ENCODE results near the gene CASR. TPM values are rescaled to one million over a fixed set of nuclear protein-coding genes. Genes with fewer than 3 reads are reported as not detected.

CASR gene
- total RNA-seq, 4 donors from 2014 or later: 0.39 TPM; not detected in 3

- no peak for DNase-seq (ENCODE audit: low spot score in 2 of 2)
- H3K27me3 ChIP-seq: no peaks in the 10 kb centered on the region
- no peak overlapping the region for H3K4me3 ChIP-seq
- no peaks in the 10 kb centered on the region for H3K4me1 ChIP-seq
- no peaks in the 10 kb centered on the region for H3K36me3 ChIP-seq
- no peak for TF ChIP-seq POLR2A (IDR thresholded peaks at IDR 0.05)
- no peak for TF ChIP-seq EP300 (IDR thresholded peaks at IDR 0.05)
- TF ChIP-seq CTCF (IDR thresholded peaks at IDR 0.05): no peak
- H3K27ac ChIP-seq: no peak overlapping the region
- no peaks in the 10 kb centered on the region for H3K9me3 ChIP-seq
These were observed 89.4 kb downstream of the CASR start for GRCh38 chr3:122272879-122273278.

- H3K4me1 ChIP-seq: no peaks in the 10 kb centered on the region
- WGBS, 2 donors: 59 to 78% methylated on average over 2 of the region's 2 CpGs
- no peak for DNase-seq (ENCODE audit: low spot score in 2 of 2)
- no peaks in the 10 kb centered on the region for H3K9me3 ChIP-seq
- TF ChIP-seq POLR2A (IDR thresholded peaks at IDR 0.05) (no peak), EP300 (IDR thresholded peaks at IDR 0.05) (no peak), CTCF (IDR thresholded peaks at IDR 0.05) (no peak)
- H3K27ac ChIP-seq: no peak overlapping the region
- H3K36me3 ChIP-seq: no peaks in the 10 kb centered on the region
- H3K27me3 ChIP-seq: no peaks in the 10 kb centered on the region
- no peak overlapping the region for H3K4me3 ChIP-seq
These were observed 90.0 kb downstream of the CASR start for GRCh38 chr3:122273498-122273897.

- no peaks in the 10 kb centered on the region for H3K9me3 ChIP-seq
- H3K4me1 ChIP-seq: no peaks in the 10 kb centered on the region
- no peak overlapping the region for H3K4me3 ChIP-seq
- H3K27ac ChIP-seq: no peak overlapping the region
- 66 to 78% methylated on average over 3 of the region's 3 CpGs for WGBS, 2 donors
- H3K36me3 ChIP-seq: no peaks in the 10 kb centered on the region
- DNase-seq (ENCODE audit: low spot score in 2 of 2): no peak
- no peaks in the 10 kb centered on the region for H3K27me3 ChIP-seq
- TF ChIP-seq EP300 (IDR thresholded peaks at IDR 0.05) (no peak), CTCF (IDR thresholded peaks at IDR 0.05) (no peak), POLR2A (IDR thresholded peaks at IDR 0.05) (no peak)
These were observed 98.4 kb downstream of the CASR start for GRCh38 chr3:122281891-122282290.

- TF ChIP-seq CTCF (IDR thresholded peaks at IDR 0.05): no peak
- no peak for TF ChIP-seq EP300 (IDR thresholded peaks at IDR 0.05)
- TF ChIP-seq POLR2A (IDR thresholded peaks at IDR 0.05): no peak
- Histone ChIP-seq H3K27me3 (no peaks in the 10 kb centered on the region), H3K9me3 (no peaks in the 10 kb centered on the region), H3K4me3 (no peak overlapping the region), H3K4me1 (no peaks in the 10 kb centered on the region), H3K27ac (no peak overlapping the region), H3K36me3 (no peaks in the 10 kb centered on the region)
- no peak for DNase-seq (ENCODE audit: low spot score in 2 of 2)
- WGBS, 2 donors: 87 to 94% methylated on average over 21 of the region's 22 CpGs
These were observed 100.5 kb downstream of the CASR start for GRCh38 chr3:122283796-122284445.

- Histone ChIP-seq H3K4me3 (no peak overlapping the region), H3K9me3 (no peaks in the 10 kb centered on the region), H3K27me3 (no peaks in the 10 kb centered on the region), H3K27ac (no peak overlapping the region), H3K36me3 (no peaks in the 10 kb centered on the region), H3K4me1 (no peaks in the 10 kb centered on the region)
- WGBS, 2 donors: 90 to 92% methylated on average over 20 of the region's 20 CpGs
- TF ChIP-seq EP300 (IDR thresholded peaks at IDR 0.05) (no peak), POLR2A (IDR thresholded peaks at IDR 0.05) (no peak), CTCF (IDR thresholded peaks at IDR 0.05) (no peak)
- DNase-seq (ENCODE audit: low spot score in 2 of 2): no peak
These were observed 101.0 kb downstream of the CASR start for GRCh38 chr3:122284486-122284885.

Data from tibial nerve (tissue), 4 donors.